ENCODE data around the gene DISP2. TPM values are rescaled to one million over a fixed set of nuclear protein-coding genes. Genes with fewer than 3 reads are reported as not detected.

The DISP2 gene
- total and polyA plus RNA-seq, 9 of the 15 experiments (the other 6 are each of a cell fraction or from before 2014, with no cell fraction given), result 0.06 to 0.89 (median 0.15) TPM; not detected in 1

GRCh38 chr15:40382580-40383456, 24.8 kb downstream of the DISP2 start, which contains the start of gene KNSTRN (continued):
- TF ChIP-seq BMI1 (IDR thresholded peaks at IDR 0.05; ENCODE audit: low read length) (no peak), CBFB (CRISPR knock-in tag; IDR thresholded peaks at IDR 0.05) (no peak), MAFF (IDR thresholded peaks at IDR 0.05; ENCODE audit: low read length) (no peak), THRAP3 (IDR thresholded peaks at IDR 0.05; ENCODE audit: borderline replicate concordance) (no peak), ETS1 (conservative IDR thresholded peaks at IDR 0.05; ENCODE audit: control insufficient read depth, low read depth, low read length) (peak; percentile 85), PHF8 (IDR thresholded peaks at IDR 0.05; ENCODE audit: borderline replicate concordance, low read length) (peak; percentile 87; the same call in 1 of the 2 replicates), PRMT5 (CRISPR knock-in tag; IDR thresholded peaks at IDR 0.05) (no peak), ZNF146 (CRISPR knock-in tag; IDR thresholded peaks at IDR 0.05; ENCODE audit: unreplicated experiment) (no peak), TAF7 (tag; IDR thresholded peaks at IDR 0.05) (no peak), ZBED1 (IDR thresholded peaks at IDR 0.05) (peak; percentile 74; the same call in 1 of the 2 replicates), PRPF4 (IDR thresholded peaks at IDR 0.05; ENCODE audit: insufficient read depth, low read depth, low read length, poor library complexity, severe bottlenecking) (no peak), POLR2B (IDR thresholded peaks at IDR 0.05; ENCODE audit: low read depth, partially characterized antibody) (peak; percentile 58), ZNF780A (CRISPR knock-in tag; IDR thresholded peaks at IDR 0.05) (no peak), ZNF318 (IDR thresholded peaks at IDR 0.05; ENCODE audit: borderline replicate concordance in 1 of 2, low read depth in 1 of 2) (no peak), ZNF263 (CRISPR knock-in tag; IDR thresholded peaks at IDR 0.05; ENCODE audit: borderline replicate concordance) (no peak), CTBP1 (IDR thresholded peaks at IDR 0.05; ENCODE audit: borderline replicate concordance) (no peak), RBM15 (IDR thresholded peaks at IDR 0.05; ENCODE audit: insufficient read depth, low read length) (no peak), ATF1 (CRISPR knock-in tag; IDR thresholded peaks at IDR 0.05) (no peak), ATF1 (tag; IDR thresholded peaks at IDR 0.05) (peak; percentile 48), NFIX (CRISPR knock-in tag; IDR thresholded peaks at IDR 0.05; ENCODE audit: low read depth) (no peak)

Data from K562 (cell line).